MM.1S (cell line): ENCODE data around the gene EMID1.

ENCODE experiments used
- EZH2 ChIP-seq: fragments of 300-600 bp; sonication (generic); optimal IDR thresholded peaks from 2 replicates; pipeline ENCODE3; 2017; ENCODE audit warnings: low read depth, mild to moderate bottlenecking, antibody characterized with exemption, low read length, mixed read lengths
- TF ChIP-seq, protein P1 (sequence below): fragments of 300-600 bp; sonication (generic); IDR thresholded peaks from 2 replicates; pipeline ENCODE4 v1.5.1; 2016; ENCODE audit warnings: antibody characterized with exemption, low read length, mixed read lengths

DNA sequence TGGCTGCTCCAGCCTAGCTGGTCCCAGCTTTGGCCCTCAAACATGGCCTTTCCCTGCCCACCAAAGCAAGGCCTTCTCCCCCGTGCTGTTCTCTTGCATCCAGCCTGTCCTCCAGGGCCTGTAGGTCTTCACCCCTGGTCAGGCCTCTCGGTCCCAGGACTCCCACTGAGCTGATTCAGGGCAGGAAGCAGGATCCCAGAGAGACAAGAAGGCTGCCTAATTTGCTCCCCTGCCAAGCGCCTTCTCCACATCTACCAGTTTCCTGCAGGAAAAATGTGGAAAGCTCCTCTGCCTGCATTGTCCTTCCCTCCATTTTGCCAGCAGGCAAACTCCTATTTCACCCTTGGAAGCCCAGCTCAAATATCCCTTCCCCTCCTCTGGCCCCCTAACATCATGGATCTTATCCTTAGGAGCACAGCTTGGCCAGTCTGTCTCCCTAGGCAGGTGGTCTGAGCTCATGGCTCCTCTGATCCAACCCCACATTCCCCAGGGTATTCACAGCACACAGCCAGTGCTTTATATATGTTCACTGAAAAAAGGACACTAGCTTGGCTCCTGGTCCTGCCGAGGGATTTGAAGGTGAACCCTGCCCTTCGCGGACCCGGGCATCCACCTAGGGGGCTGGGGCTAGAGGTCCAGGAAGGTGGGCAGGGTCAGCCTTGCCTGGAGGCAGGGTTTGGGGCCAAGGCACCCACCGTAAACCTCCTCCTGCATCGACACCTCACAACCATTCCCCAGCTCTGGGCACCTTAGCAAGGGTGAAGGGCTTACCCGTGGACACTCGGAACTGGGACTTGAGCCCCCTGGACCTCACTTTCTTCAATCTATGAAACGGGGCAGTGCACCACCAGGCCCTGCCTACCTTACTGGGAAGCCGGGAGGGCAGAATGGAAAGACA lies 61.1 kb downstream of the EMID1 start:
- TF ChIP-seq, protein P1, sequence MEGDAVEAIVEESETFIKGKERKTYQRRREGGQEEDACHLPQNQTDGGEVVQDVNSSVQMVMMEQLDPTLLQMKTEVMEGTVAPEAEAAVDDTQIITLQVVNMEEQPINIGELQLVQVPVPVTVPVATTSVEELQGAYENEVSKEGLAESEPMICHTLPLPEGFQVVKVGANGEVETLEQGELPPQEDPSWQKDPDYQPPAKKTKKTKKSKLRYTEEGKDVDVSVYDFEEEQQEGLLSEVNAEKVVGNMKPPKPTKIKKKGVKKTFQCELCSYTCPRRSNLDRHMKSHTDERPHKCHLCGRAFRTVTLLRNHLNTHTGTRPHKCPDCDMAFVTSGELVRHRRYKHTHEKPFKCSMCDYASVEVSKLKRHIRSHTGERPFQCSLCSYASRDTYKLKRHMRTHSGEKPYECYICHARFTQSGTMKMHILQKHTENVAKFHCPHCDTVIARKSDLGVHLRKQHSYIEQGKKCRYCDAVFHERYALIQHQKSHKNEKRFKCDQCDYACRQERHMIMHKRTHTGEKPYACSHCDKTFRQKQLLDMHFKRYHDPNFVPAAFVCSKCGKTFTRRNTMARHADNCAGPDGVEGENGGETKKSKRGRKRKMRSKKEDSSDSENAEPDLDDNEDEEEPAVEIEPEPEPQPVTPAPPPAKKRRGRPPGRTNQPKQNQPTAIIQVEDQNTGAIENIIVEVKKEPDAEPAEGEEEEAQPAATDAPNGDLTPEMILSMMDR, result no peak
- no peak for TF ChIP-seq EZH2
